ENCODE data around the gene SMIM13. TPM values are rescaled to one million over a fixed set of nuclear protein-coding genes. Genes with fewer than 3 reads are reported as not detected.

Gene SMIM13
- total and polyA plus RNA-seq, 11 donors: 4.6 to 18.4 (median 12.3) TPM

GRCh38 chr6:11050731-11051130, 42.9 kb upstream of the SMIM13 start:
- 51 to 64% (median 59%) methylated on average over 2 of the region's 2 CpGs for WGBS, 4 donors

GRCh38 chr6:11053307-11053706, 40.3 kb upstream of the SMIM13 start:
- ATAC-seq: no peak
- no peaks in the 10 kb centered on the region for H3K36me3 ChIP-seq

More at GRCh38 chr6:11050731-11051130, 42.9 kb upstream of the SMIM13 start:
- Histone ChIP-seq H3K27me3 (peaks cover 0 to 50% (median 33%) of the 10 kb centered on the region in 9 donors), H3K36me3 (no peaks in the 10 kb centered on the region), H3K27ac (no peak overlapping the region), H3K9me3 (no peaks in the 10 kb centered on the region), H3K4me1 (no peaks in the 10 kb centered on the region), H3K4me3 (no peak overlapping the region)
- TF ChIP-seq CTCF (IDR thresholded peaks at IDR 0.05): no peak
- TF ChIP-seq POLR2A (IDR thresholded peaks at IDR 0.05): no peak
- intact Hi-C loops (cut with DNase I): no loop called here
- DNase-seq (no peak), ATAC-seq (no peak)

GRCh38 chr6:11054722-11055121, 38.9 kb upstream of the SMIM13 start:
- ATAC-seq (no peak), DNase-seq (no peak)
- no peaks in the 10 kb centered on the region for H3K4me1 ChIP-seq
- intact Hi-C loops (cut with DNase I): loop anchor here in 1 of 10 donors (2.0 kb wide), 1 partner anchor 18 kb away; no protein-coding TSS in a partner anchor
- no peak for TF ChIP-seq CTCF (IDR thresholded peaks at IDR 0.05)
- no peak for TF ChIP-seq POLR2A (IDR thresholded peaks at IDR 0.05)
- no peak overlapping the region for H3K27ac ChIP-seq
- H3K9me3 ChIP-seq: no peaks in the 10 kb centered on the region
- peaks cover 0 to 15% (median 0%) of the 10 kb centered on the region in 9 donors for H3K27me3 ChIP-seq
- no peaks in the 10 kb centered on the region for H3K36me3 ChIP-seq
- no peak overlapping the region for H3K4me3 ChIP-seq
- 75 to 90% (median 86%) methylated on average over 1 of the region's 1 CpG for WGBS, 4 donors

More at GRCh38 chr6:11053307-11053706, 40.3 kb upstream of the SMIM13 start:
- DNase-seq: no peak
- Histone ChIP-seq H3K9me3 (no peaks in the 10 kb centered on the region), H3K4me3 (no peak overlapping the region), H3K27me3 (peaks cover 0 to 25% (median 9%) of the 10 kb centered on the region in 9 donors), H3K4me1 (no peaks in the 10 kb centered on the region), H3K27ac (no peak overlapping the region)
- 83 to 92% (median 87%) methylated on average over 5 of the region's 5 CpGs for WGBS, 4 donors
- intact Hi-C loops (cut with DNase I): no loop called here
- TF ChIP-seq CTCF (IDR thresholded peaks at IDR 0.05): no peak
- no peak for TF ChIP-seq POLR2A (IDR thresholded peaks at IDR 0.05)

GRCh38 chr6:11055127-11055627, 38.5 kb upstream of the SMIM13 start:
- Histone ChIP-seq H3K4me1 (no peaks in the 10 kb centered on the region), H3K27me3 (peaks cover 0 to 15% (median 0%) of the 10 kb centered on the region in 9 donors), H3K9me3 (no peaks in the 10 kb centered on the region), H3K27ac (no peak overlapping the region), H3K4me3 (no peak overlapping the region), H3K36me3 (no peaks in the 10 kb centered on the region)
- no peak for ATAC-seq
- no peak for DNase-seq
- TF ChIP-seq POLR2A (IDR thresholded peaks at IDR 0.05): no peak
- no peak for TF ChIP-seq CTCF (IDR thresholded peaks at IDR 0.05)
- intact Hi-C loops (cut with DNase I): loop anchor here in 1 of 10 donors (2.0 kb wide), 1 partner anchor 18 kb away; no protein-coding TSS in a partner anchor
- WGBS, 4 donors: 56 to 69% (median 63%) methylated on average over 4 of the region's 4 CpGs

Measured in heart left ventricle (tissue), 16 donors.